Vagina (tissue), 2 donors: Measurements from ENCODE around the gene CCDC60.

Experiments used
- POLR2A ChIP-seq, 2 donors: fragments of 450-650 bp; IDR thresholded peaks; one replicate each; pipeline ENCODE4 v1.6.1; 2017; ENCODE audit warnings: antibody characterized with exemption in 2 of 2, mild to moderate bottlenecking in 2 of 2, moderate library complexity in 2 of 2
- POLR2AphosphoS5 ChIP-seq, 2 donors: sonication (generic); formaldehyde crosslinking; IDR thresholded peaks; one replicate each; pipeline ENCODE4 v1.9.0; 2017; ENCODE audit warnings: antibody characterized with exemption in 2 of 2, mild to moderate bottlenecking in 2 of 2, low read depth in 1 of 2; ENCODE audit not compliant: insufficient read depth in 1 of 2
- TF ChIP-seq, protein P1 (sequence below), 3 experiments: fragments of 450-650 bp in 2 of 3; fragments of 200-600 bp in 1 of 3; sonication (generic) in 1 of 3; IDR thresholded peaks; one replicate each; pipeline ENCODE4 v1.5.1; 2017 to 2019; ENCODE audit warnings: antibody characterized with exemption in 3 of 3, mild to moderate bottlenecking in 2 of 3, moderate library complexity in 2 of 3

DNA sequence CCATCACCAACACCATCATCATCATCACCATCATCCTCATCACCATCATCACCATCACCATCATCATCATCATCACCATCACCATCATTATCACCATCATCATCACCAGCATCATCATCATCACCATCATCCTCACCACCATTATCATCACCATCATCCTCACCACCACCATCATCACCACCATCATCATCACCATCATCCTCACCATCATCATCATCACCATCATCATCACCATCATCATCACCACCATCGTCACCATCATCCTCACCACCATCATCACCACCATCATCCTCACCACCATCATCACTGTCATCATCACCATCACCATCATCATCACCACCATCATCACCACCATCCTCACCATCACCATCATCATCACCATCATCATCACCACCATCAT is 146.0 kb downstream of the CCDC60 start:
- TF ChIP-seq POLR2AphosphoS5 (IDR thresholded peaks at IDR 0.05; ENCODE audit: insufficient read depth in 1 of 2, low read depth in 1 of 2) (no peak), POLR2A (IDR thresholded peaks at IDR 0.05) (no peak)
- TF ChIP-seq, protein P1, sequence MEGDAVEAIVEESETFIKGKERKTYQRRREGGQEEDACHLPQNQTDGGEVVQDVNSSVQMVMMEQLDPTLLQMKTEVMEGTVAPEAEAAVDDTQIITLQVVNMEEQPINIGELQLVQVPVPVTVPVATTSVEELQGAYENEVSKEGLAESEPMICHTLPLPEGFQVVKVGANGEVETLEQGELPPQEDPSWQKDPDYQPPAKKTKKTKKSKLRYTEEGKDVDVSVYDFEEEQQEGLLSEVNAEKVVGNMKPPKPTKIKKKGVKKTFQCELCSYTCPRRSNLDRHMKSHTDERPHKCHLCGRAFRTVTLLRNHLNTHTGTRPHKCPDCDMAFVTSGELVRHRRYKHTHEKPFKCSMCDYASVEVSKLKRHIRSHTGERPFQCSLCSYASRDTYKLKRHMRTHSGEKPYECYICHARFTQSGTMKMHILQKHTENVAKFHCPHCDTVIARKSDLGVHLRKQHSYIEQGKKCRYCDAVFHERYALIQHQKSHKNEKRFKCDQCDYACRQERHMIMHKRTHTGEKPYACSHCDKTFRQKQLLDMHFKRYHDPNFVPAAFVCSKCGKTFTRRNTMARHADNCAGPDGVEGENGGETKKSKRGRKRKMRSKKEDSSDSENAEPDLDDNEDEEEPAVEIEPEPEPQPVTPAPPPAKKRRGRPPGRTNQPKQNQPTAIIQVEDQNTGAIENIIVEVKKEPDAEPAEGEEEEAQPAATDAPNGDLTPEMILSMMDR (IDR thresholded peaks at IDR 0.05): no peak
